Dendritic cell treated with granulocyte-macrophage colony-stimulating factor and Interleukin-4, amounts not matched to agents 40 ng/mL and 50 ng/mL, for 4 days (primary cell): Measurements from ENCODE around the gene LITAFD.
"Not testable (repeated sequence)": the region's sequence is repeated elsewhere in the genome, so short reads cannot be mapped to it uniquely, and the experiment has no call there.

Experiments used
- H3K27ac Mint-ChIP-seq: one replicate; pipeline ENCODE4 v1.8.0; 2022; ENCODE audit warnings: mild to moderate bottlenecking, mixed read lengths
- H3K27me3 Mint-ChIP-seq: one replicate; pipeline ENCODE4 v1.8.0; 2022; ENCODE audit warnings: mild to moderate bottlenecking, mixed read lengths
- H3K36me3 Mint-ChIP-seq: one replicate; pipeline ENCODE4 v1.8.0; 2022; ENCODE audit warnings: low read depth, mixed read lengths
- H3K4me1 Mint-ChIP-seq: one replicate; pipeline ENCODE4 v1.8.0; 2022; ENCODE audit warnings: low read depth, mixed read lengths
- H3K4me3 Mint-ChIP-seq: one replicate; pipeline ENCODE4 v1.8.0; 2022; ENCODE audit warnings: mild to moderate bottlenecking, moderate library complexity, mixed read lengths
- H3K9me3 Mint-ChIP-seq: one replicate; pipeline ENCODE4 v1.8.0; 2022; ENCODE audit warnings: mixed read lengths
- intact Hi-C: fragments of 100-400 bp; cut with micrococcal nuclease; formaldehyde crosslinking; loops from one replicate; pipeline ENCODE4 v1.15.0; 2022

Gene LITAFD

GRCh38 chr16:8904018-8904430, 21.9 kb downstream of the LITAFD start:
- Mint-ChIP-seq H3K36me3 (peaks cover 98% of the 10 kb centered on the region), H3K27ac (no peak overlapping the region), H3K4me3 (no peak overlapping the region), H3K4me1 (peaks cover 10% of the 10 kb centered on the region), H3K27me3 (no peaks in the 10 kb centered on the region), H3K9me3 (no peaks in the 10 kb centered on the region)
- intact Hi-C loops, result loop anchor here (10.0 kb wide), 2 partner anchors 201 to 231 kb away; no protein-coding TSS in a partner anchor

GRCh38 chr16:8905168-8905762, 23.1 kb downstream of the LITAFD start:
- H3K27ac Mint-ChIP-seq, result no peak overlapping the region
- peaks cover 98% of the 10 kb centered on the region for H3K36me3 Mint-ChIP-seq

GRCh38 chr16:8905795-8906591, 23.8 kb downstream of the LITAFD start:
- Mint-ChIP-seq H3K4me1 (peaks cover 16% of the 10 kb centered on the region), H3K27me3 (no peaks in the 10 kb centered on the region), H3K36me3 (peaks cover 98% of the 10 kb centered on the region), H3K27ac (no peak overlapping the region), H3K4me3 (no peak overlapping the region), H3K9me3 (no peaks in the 10 kb centered on the region)
- intact Hi-C loops, result loop anchor here (5.0 to 10.0 kb wide), 3 partner anchors 101 to 229 kb away; no protein-coding TSS in a partner anchor

More at GRCh38 chr16:8905168-8905762, 23.1 kb downstream of the LITAFD start:
- Mint-ChIP-seq H3K9me3 (no peaks in the 10 kb centered on the region), H3K27me3 (no peaks in the 10 kb centered on the region), H3K4me3 (no peak overlapping the region), H3K4me1 (peaks cover 13% of the 10 kb centered on the region)
- intact Hi-C loops, result loop anchor here (5.0 to 10.0 kb wide), 3 partner anchors 102 to 230 kb away; no protein-coding TSS in a partner anchor

DNA sequence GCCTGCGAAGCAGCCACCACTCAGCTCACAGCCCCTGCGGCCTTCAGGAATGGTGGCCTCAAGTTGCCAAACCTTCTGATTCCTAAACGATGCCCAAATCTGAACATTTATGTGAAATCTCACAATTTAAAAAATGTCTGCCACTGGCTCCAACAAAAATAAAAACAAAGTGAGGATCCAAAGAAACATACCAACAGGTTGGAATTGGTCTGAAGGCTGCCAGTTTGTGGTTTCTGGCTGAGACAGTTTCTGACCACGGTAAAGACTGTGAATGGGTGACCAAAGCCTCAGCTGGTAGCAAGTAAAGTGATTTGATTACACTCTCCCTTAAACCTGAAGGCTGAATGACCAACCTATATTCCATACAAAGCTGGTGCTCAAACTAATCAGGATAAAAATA, 24.9 kb downstream of the LITAFD start:
- H3K36me3 Mint-ChIP-seq, result peaks cover 98% of the 10 kb centered on the region
- H3K4me3 Mint-ChIP-seq, result no peak overlapping the region
- H3K27me3 Mint-ChIP-seq, result no peaks in the 10 kb centered on the region
- intact Hi-C loops, result loop anchor here (5.0 to 10.0 kb wide), 3 partner anchors 100 to 228 kb away; no protein-coding TSS in a partner anchor
- no peak overlapping the region for H3K27ac Mint-ChIP-seq
- H3K9me3 Mint-ChIP-seq, result no peaks in the 10 kb centered on the region
- peaks cover 19% of the 10 kb centered on the region for H3K4me1 Mint-ChIP-seq

- no peaks in the 10 kb centered on the region for H3K27me3 Mint-ChIP-seq
- intact Hi-C loops, result loop anchor here (5.0 to 10.0 kb wide), 3 partner anchors 98 to 226 kb away; no protein-coding TSS in a partner anchor
- H3K4me1 Mint-ChIP-seq, result peaks cover 19% of the 10 kb centered on the region
- H3K4me3 Mint-ChIP-seq, result no peak overlapping the region
- no peaks in the 10 kb centered on the region for H3K9me3 Mint-ChIP-seq
- peak overlapping the region; percentile 42 for H3K27ac Mint-ChIP-seq
- H3K36me3 Mint-ChIP-seq, result peaks cover 98% of the 10 kb centered on the region
Measured at GRCh38 chr16:8908810-8909468, 26.8 kb downstream of the LITAFD start.

DNA sequence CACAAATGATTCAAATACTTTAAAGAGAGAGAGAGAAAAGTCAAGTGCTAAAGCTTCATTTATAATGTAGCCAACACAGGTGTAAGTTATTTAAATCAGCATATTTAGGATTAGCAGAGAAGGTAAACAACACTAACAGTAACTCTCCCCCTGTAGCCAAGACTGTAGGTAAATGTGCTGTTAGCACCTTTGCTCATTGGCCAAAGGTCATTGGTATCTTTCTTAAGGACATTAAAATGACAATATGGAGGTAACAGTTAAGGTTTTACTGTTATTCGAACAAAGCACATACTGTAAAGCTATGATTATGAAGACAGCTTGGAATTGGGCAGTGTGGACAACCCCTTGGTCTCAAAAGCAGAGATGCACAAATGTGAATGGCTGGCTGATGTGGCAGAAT, 28.7 kb downstream of the LITAFD start:
- Mint-ChIP-seq H3K36me3 (peaks cover 98% of the 10 kb centered on the region), H3K27ac (no peak overlapping the region)
- intact Hi-C loops, result no loop called here

DNA sequence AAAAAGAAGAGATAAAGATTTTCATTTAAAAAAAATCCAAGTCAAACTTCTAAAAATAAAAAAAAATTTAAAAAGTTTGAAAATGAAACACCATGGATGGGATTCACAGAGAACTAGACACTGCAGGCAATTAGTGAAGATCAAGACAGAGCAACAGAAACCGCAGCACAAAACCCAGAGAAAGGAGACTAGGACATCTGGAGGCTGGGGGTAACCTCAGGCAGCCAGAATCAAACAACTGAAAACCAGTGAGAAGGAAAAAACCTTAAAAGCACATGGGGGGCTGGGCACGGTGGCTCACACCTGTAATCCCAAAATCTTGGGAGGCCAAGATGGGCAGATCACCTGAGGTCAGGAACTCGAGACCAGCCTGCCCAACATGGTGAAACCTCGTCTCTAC, 30.6 kb downstream of the LITAFD start:
- H3K27me3 Mint-ChIP-seq, result no peaks in the 10 kb centered on the region
- H3K36me3 Mint-ChIP-seq, result peaks cover 100% of the 10 kb centered on the region
- no peak overlapping the region for H3K27ac Mint-ChIP-seq
- no peak overlapping the region for H3K4me3 Mint-ChIP-seq
- H3K9me3 Mint-ChIP-seq, result no peaks in the 10 kb centered on the region
- intact Hi-C loops, result no loop called here
- peaks cover 27% of the 10 kb centered on the region for H3K4me1 Mint-ChIP-seq

More for the DNA sequence above, 28.7 kb downstream of the LITAFD start:
- H3K4me1 Mint-ChIP-seq, result peaks cover 19% of the 10 kb centered on the region
- H3K27me3 Mint-ChIP-seq, result no peaks in the 10 kb centered on the region
- no peak overlapping the region for H3K4me3 Mint-ChIP-seq
- H3K9me3 Mint-ChIP-seq, result no peaks in the 10 kb centered on the region

DNA sequence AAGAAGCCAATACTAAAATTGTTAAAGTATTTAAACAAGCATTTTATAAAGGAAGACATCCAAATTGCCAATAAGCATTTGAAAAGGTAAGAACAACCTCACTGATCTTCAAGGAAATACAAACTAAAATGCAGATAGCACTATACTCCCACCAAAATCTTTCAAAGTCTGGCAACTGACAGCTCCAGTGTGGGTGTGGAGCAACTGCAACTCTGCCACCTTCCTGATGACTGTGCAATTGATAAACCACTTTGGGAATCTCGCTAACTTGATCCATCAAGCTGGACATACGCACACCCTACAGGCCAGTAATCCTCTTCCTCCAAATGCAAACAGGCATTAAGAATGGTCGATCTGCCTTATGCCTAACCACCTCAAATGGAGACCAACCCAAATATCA, 31.9 kb downstream of the LITAFD start:
- H3K36me3 Mint-ChIP-seq, result peaks cover 100% of the 10 kb centered on the region

DNA sequence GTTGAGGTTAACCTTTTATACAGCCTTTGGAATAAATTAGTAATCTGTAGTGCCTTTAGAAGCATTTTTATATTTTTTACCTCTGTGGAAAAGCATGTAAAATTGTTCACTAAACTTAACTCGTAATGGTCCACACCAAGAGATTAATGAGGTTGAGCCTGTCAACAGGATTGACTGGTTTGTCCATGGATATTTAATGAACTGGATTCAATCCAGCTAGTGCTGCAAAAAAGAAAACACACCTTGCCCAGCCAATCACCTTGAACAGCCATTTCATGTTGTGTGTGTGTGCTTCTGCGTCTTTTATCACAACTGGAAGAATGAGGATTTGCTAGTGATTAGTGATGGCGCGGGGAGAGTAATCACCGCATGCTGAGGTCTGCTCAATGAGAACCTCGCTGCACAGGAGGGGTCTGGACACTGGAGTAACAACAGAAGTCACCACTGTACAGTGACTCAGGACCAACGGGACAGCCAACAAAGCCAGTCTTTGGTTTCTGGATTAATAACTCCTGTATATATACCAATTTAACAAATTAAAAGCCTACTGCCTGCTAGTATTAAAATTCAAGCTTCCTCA, 33.7 kb downstream of the LITAFD start:
- Mint-ChIP-seq H3K36me3 (peaks cover 100% of the 10 kb centered on the region), H3K9me3 (no peaks in the 10 kb centered on the region), H3K27me3 (no peaks in the 10 kb centered on the region), H3K27ac (no peak overlapping the region), H3K4me1 (peaks cover 13% of the 10 kb centered on the region), H3K4me3 (no peak overlapping the region)
- intact Hi-C loops, result no loop called here

More for the DNA sequence above, 31.9 kb downstream of the LITAFD start:
- Mint-ChIP-seq H3K4me3 (no peak overlapping the region), H3K27me3 (no peaks in the 10 kb centered on the region), H3K4me1 (peaks cover 17% of the 10 kb centered on the region), H3K9me3 (no peaks in the 10 kb centered on the region), H3K27ac (peak overlapping the region; percentile 47)
- intact Hi-C loops, result no loop called here

DNA sequence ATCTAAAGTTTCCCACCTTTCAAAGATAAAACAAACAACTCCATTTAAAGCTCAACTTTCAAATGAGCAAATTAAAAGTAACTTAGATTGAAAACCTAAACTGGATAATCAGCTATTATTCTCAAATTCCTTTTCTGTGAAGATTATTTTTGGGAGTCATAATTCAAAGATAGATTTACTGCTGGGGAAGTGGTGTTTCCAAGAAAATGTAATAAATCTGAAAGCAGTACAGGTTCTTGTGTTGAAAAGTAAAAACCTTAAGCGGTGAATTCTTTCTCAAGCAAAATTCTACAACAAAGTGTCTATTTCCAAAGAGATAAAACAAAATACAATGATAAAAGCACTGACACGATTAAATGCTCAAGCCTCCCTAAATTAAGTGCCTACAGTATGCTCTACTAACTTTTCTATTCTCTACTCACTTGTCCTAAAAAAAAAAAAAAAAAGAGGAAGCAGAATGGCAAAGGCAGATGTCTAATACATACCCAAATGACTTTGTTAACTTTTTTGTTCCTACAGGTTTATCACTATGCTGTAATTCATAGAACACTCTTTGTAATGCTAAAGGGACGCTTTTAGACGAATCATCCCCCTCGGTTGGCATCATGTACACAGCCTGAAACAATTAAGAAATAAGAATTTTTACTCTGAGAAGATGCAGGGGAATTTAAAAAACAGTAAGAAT, 34.5 kb downstream of the LITAFD start:
- Mint-ChIP-seq H3K27me3 (no peaks in the 10 kb centered on the region), H3K36me3 (peaks cover 100% of the 10 kb centered on the region), H3K4me1 (peaks cover 9% of the 10 kb centered on the region), H3K27ac (no peak overlapping the region), H3K9me3 (no peaks in the 10 kb centered on the region), H3K4me3 (no peak overlapping the region)
- intact Hi-C loops, result no loop called here

GRCh38 chr16:8917336-8917735, 35.2 kb downstream of the LITAFD start:
- H3K27ac Mint-ChIP-seq, H3K27me3 Mint-ChIP-seq, H3K9me3 Mint-ChIP-seq, intact Hi-C loops, H3K4me3 Mint-ChIP-seq, H3K4me1 Mint-ChIP-seq: not testable (repeated sequence)
- peaks cover 100% of the 10 kb centered on the region for H3K36me3 Mint-ChIP-seq

DNA sequence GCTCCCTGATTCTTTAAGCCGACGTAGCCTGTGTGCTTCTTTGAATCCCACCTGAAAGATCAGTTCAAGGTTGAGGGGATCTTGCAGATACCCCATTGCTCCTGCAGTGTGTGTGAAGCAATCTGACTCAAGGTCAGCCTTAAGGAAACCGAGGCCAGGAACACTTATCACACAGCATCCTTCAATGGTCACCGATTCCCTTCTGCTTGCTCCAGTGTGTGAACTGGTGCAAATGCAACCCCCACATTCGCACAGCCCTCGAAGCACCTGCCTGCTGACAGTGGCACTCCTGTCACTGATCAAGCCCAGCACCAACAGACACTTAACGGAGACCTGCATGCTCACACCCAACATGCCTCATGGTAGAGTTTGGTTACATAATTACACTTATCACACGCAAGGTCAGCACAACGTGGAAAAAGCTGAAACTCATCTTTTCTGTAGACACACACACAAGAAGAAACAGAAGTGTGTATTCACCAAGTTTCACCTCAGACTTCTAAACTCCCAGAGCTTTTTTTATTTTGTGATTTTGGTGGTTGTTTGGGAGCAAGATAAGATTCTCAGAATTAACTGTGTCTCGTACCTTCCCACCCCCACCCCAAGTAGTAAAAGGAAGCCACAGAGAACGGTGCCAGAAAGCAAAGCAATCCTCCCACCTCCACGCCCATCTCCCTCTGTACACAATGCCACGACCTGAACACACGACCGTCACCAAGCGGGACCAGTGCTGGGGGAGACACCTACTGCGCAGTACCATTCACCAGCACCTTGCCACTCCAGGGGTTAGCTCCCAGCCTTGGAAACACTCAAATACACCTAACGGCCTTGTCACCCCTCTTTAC, 37.2 kb downstream of the LITAFD start:
- H3K4me1 Mint-ChIP-seq, result peaks cover 12% of the 10 kb centered on the region
- no peaks in the 10 kb centered on the region for H3K9me3 Mint-ChIP-seq
- intact Hi-C loops, result no loop called here
- no peaks in the 10 kb centered on the region for H3K27me3 Mint-ChIP-seq
- H3K4me3 Mint-ChIP-seq, result no peak overlapping the region
- H3K36me3 Mint-ChIP-seq, result peaks cover 99% of the 10 kb centered on the region
- no peak overlapping the region for H3K27ac Mint-ChIP-seq
